ENCODE results near the gene DGKQ.
"Not testable (repeated sequence)": the region's sequence is repeated elsewhere in the genome, so short reads cannot be mapped to it uniquely, and the experiment has no call there.

Gene DGKQ

DNA sequence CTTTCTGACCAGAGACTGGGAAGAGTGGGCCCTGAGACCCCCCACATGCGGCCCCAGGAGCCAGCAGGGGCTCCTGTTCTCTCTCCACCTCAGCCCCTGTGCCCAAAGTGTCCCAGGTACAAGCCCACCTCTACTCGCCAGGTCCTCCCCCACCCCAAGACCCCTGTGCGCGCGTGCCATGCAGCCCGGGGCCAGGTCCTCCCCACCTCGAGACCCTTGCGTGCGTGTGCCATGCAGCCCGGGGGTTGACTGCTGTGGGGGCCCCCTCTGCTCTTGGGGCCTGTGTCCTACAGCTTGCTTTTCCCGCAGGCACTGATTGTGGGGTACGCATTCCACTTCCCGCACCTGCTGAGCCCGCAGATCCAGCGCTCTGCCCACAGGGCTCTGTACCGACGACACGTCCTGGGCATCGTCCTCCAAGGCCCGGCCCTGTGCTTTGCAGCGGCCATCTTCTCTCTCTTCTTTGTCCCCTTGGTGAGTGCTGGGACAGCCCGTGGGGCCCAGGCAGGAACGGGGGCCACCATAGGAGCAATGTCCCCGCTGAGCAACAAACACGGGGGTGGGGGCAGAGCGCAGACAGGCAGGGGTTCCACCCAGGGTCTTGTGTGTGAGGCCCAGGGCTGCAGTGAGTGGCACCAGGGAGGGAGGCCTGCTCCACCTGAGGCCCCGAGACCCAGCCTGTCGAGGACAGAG, 20.3 kb downstream of the DGKQ start:
- DNase-seq (ENCODE audit: insufficient read length, low spot score), result no peak
- TF ChIP-seq POLR2A (IDR thresholded peaks at IDR 0.05; ENCODE audit: low read depth, low read length), result no peak
- no peak for FAIRE-seq

DNA sequence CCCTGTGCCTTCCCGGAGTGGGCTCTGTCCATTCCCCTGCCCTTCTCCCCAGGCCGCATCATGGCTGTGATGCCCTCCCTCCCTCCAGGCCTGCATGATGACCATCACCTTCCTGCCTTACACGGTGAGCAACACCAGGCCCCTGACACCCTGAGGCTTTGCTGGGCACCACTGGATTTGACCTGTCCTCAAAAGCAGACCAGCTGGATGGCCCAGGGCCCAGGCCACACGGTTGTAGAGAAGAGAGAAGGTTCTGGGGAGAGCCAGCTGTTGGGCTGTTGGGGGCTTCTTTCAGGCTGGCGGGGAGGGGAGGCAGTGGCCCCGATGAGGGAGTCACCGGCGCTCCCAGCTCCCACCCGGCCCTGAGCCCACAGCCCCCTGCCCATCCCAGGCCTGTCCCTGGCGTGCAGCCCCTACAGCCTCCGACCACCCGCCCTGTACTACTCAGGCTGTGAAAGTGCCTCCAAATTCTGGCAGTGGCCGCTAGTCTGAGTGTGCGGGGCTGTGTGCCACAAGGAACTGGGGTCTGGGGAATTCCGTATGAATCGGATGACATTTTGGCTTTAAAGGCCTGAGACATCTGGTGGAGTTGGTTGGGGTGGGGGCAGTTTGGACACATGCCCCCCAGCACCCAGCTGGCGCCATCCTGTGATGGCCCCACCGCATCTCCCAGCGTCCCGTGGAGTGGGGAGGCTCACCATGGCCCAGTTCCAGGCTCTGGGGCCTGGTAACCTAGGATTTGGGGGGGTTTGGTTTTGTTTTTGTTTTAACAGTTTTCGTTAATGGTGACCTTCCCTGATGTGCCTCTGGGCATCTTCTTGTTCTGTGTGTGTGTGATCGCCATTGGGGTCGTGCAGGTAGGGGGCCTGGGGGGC, 21.5 kb downstream of the DGKQ start:
- no peak for TF ChIP-seq POLR2A (IDR thresholded peaks at IDR 0.05; ENCODE audit: low read depth, low read length)
- DNase-seq (ENCODE audit: insufficient read length, low spot score) (no peak), FAIRE-seq (no peak)

DNA sequence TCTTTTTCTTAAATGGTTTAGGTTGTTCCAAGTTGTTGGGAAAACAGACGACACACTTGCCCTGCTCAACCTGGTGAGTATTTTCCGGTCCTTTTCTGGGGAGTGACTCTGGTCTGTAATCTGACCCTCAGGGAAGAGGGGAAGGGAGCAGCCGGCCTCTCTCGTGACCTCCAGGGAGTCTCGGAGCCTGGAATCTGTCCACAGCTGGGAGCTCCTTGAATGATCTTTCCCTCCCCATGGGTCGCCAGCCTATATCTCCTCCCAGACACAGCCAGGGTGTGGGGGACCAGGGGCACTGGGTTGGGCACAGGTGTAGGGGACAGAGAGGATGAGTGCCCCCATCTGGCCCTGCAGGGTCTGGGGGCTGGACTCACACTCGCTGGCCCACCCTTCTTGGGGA, 22.2 kb downstream of the DGKQ start:
- FAIRE-seq, result no peak
- no peak for TF ChIP-seq POLR2A (IDR thresholded peaks at IDR 0.05; ENCODE audit: low read depth, low read length)
- no peak for DNase-seq (ENCODE audit: insufficient read length, low spot score)

DNA sequence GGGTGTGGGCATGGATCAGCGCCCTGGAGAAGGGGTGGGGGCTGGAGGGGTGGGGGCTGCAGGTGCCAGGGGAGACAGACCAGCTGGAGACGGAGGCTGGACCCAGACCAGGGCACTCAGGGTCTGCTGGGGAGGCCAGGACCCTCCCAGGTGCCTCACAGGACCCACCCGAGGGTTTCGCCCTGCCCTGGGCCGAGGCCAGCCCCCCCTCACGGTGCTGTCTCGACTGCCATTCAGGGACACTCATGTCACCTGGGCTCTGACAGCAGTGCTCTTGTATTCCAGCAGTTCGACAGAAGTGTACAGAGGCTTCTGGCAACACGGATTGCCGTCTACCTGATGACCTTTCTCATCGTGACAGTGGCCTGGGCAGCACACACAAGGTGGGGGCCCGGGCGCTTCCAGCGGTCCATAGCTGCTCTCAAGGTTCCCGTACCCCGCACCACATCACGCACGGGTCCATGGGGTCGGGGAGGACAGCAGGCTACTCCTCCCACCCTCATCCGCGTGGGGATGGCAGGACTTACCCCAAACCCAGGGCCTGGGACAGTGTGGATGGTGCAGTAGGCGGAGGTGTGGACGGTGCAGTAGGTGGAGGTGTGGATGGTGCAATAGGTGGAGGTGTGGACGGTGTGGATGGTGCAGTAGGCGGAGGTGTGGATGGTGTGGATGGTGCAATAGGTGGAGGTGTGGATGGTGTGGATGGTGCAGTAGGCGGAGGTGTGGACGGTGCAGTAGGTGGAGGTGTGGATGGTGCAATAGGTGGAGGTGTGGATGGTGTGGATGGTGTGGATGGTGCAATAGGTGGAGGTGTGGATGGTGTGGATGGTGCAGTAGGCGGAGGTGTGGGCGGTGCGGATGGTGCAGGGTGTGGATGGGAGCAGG, 23.0 kb downstream of the DGKQ start:
- DNase-seq (ENCODE audit: insufficient read length, low spot score) (no peak), FAIRE-seq (no peak)
- TF ChIP-seq POLR2A (IDR thresholded peaks at IDR 0.05; ENCODE audit: low read depth, low read length), result no peak

DNA sequence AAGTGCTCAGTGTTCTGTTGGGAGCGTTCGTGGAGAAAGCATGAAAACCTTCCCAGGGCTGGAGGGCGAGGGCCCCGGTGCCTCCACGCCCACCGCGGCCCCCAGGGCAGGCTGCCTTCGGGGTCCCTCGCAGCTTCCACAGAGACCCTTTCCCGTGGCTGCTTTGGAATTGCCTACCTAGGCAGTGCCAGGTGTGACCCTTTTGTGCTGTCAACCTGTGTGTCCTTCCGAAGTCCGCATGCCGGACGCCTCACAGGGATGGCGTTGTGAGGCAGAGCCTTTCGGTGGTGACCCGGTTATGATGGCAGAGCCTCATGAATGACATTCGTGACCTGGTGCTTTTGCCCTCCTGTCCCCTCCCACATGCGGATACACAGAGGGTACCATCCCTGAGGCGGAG, 23.7 kb downstream of the DGKQ start:
- no peak for FAIRE-seq
- no peak for DNase-seq (ENCODE audit: insufficient read length, low spot score)
- no peak for TF ChIP-seq POLR2A (IDR thresholded peaks at IDR 0.05; ENCODE audit: low read depth, low read length)

DNA sequence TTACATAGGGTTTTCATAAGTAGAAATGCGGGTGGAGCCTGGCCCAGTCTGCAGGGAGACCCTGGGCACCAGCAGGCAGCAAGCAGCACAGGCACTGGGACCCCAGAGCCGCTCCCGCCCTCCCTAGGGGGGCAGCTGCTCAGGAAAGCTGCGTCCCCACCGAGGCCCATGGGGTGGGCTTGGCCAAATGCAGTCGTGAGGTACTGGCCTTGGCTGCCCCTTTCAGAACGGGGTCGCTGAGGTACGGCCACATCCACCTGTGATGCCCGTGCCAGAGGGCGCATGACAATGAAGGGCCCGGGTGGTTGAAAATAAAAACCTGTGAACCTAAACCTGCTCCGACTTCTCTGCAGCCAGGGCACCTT, 24.5 kb downstream of the DGKQ start:
- no peak for FAIRE-seq
- no peak for DNase-seq (ENCODE audit: insufficient read length, low spot score)
- TF ChIP-seq POLR2A (IDR thresholded peaks at IDR 0.05; ENCODE audit: low read depth, low read length), result no peak

DNA sequence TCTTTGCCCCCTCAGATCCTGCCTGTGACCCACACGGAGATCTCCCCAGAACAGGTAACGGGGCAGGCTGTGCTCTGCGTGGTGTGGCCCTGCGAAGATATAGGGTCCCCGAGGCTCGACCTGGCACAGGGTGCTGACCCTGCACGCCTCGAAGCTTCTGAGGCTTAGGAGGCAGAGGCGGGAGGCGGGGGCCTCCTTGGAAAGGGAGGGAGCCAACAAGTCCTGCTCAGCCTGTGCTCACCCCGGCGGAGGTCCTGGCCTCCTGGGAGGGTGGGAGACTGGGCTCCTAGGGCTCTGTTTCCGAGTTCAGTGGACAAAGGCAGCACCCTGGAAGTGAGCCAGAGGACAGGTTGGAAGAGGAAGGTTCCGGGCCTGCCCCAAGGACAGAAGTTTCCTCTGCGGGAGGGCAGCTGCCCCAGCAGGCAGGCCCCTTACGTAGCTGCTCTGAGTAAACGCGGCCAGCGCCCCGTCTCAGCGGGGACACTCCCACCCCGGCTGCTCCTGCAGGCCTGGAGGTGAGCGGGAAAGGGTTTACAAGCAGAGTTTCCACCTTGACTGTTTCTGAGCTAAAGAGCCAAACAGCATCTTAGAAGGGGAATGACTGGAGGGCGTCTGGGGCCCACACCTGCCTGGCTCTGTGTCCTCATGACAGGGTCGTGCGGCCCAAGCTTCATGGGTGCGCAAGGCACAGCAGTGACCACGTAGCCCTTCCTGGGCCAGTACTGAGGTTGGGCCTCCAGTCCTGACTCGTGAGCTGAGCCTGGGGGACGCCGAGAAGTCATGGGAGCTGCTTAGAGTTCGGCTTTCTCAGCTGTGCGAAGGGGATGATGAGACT, 25.1 kb downstream of the DGKQ start:
- no peak for TF ChIP-seq POLR2A (IDR thresholded peaks at IDR 0.05; ENCODE audit: low read depth, low read length)
- no peak for DNase-seq (ENCODE audit: insufficient read length, low spot score)
- FAIRE-seq, result no peak

DNA sequence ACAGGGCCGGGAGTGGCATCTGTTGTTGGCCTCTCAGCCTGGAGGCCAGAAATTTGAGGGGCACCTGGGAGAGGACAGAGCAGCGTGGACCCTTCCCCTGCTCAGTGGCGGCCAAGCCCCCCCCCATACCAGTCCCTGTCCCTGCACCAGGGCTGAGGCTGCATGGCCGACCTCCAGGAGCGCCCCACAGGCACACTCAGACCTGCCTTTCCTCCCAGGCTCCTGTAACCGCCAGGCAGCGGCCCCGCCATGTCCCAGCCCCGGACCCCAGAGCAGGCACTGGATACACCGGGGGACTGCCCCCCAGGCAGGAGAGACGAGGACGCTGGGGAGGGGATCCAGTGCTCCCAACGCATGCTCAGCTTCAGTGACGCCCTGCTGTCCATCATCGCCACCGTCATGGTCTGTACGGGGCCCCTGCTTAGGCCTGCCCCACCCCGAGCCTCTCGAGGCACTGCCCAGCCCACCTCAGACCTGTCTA, 25.8 kb downstream of the DGKQ start:
- no peak for DNase-seq (ENCODE audit: insufficient read length, low spot score)
- no peak for TF ChIP-seq POLR2A (IDR thresholded peaks at IDR 0.05; ENCODE audit: low read depth, low read length)
- no peak for FAIRE-seq

DNA sequence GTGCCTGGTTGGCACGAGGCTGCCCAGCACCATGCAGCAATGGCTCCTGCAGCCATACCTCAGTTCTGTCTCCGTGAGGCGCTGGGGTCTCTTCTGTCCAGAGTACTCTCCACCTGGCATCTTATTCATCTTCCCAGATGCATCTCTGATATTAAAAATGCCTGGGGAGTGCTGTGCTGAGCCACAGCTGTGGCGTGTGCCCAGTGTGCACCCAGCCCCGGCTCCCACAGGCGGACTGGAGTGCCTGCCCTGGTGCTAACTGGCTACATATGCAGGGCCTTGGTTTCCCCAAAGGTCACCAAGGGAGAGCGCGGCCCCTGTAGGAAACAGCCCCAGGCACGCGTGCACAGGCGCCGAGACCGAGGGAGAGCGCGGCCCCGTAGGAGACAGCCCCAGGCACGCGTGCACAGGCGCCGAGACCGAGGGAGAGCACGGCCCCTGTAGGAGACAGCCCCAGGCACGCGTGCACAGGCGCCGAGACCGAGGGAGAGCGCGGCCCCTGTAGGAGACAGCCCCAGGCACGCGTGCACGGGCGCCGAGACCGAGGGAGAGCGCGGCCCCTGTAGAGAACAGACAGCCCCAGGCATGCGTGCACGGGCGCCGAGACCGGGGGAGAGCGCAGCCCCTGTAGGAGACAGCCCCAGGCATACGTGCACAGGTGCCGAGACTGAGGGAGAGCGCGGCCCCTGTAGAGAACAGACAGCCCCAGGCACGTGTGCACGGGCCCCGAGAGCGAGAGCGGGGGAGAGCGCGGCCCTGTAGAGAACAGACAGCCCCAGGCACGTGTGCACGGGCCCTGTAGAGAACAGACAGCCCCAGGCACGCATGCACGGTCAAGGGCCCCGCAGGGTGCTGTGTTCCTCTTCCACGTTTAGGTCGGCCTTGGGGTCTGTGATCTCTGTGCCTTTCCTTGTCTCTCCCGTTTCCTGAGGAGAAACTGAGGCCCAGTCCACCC, 26.6 kb downstream of the DGKQ start:
- FAIRE-seq, result no peak
- no peak for TF ChIP-seq POLR2A (IDR thresholded peaks at IDR 0.05; ENCODE audit: low read depth, low read length)
- no peak for DNase-seq (ENCODE audit: insufficient read length, low spot score)

DNA sequence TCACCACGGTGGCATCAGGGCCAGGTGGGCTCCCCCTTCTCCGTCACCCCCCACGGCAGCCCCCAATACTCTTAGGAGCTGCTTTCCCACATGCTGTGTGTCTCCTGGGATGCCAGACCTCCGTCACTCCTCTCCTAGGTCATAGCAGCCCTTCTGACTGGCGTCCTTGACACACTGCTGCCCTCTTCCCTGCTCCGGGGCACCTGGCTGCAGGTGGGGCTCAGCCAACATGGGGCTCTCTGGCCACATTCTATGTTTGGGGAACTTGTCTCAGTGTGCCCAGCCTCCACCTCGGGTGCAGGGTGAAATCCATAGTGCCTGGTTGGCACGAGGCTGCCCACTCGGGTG, 27.3 kb downstream of the DGKQ start:
- DNase-seq (ENCODE audit: insufficient read length, low spot score) (no peak), FAIRE-seq (no peak)
- no peak for TF ChIP-seq POLR2A (IDR thresholded peaks at IDR 0.05; ENCODE audit: low read depth, low read length)

DNA sequence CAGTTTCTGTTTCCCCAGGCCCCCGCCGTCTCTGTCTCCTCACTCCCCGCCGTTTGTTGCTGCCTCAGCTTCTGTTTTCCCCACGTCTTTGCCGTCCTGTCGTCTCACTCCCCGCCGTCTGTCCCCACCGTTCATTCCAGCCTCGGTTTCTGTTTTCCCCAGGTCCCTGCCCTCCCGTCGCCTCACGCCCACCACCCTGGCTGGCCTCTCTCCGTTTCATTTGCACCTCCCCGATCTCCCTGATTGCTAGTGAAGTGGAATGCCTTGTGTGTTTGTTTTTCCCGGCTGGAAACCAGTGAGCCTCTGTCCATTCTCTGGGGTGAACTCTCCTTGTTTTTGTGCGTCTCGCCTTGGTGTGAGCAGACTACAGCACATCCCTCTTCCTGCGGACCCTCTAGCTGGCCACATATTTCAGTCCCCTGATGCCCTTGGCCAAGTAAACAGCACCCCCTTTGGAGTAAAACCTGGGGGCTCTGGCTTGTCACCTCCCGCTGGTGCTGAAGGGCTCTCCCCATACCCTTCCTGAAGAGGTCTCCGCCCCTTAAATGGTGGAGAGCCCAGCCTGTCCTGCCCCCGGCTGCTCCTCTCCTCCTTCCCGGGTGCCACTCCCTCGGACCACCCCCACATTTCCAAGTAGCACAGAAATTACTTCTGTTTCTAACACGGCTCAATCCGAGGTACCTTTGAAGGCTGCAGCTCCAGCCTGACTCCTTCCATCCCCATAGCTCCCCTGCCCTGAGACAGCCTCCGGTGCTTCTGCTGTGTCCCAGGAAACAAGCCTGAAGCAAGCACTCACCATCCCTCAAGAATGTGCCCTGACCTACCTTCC, 27.9 kb downstream of the DGKQ start:
- no peak for TF ChIP-seq POLR2A (IDR thresholded peaks at IDR 0.05; ENCODE audit: low read depth, low read length)
- FAIRE-seq (no peak), DNase-seq (ENCODE audit: insufficient read length, low spot score) (no peak)

DNA sequence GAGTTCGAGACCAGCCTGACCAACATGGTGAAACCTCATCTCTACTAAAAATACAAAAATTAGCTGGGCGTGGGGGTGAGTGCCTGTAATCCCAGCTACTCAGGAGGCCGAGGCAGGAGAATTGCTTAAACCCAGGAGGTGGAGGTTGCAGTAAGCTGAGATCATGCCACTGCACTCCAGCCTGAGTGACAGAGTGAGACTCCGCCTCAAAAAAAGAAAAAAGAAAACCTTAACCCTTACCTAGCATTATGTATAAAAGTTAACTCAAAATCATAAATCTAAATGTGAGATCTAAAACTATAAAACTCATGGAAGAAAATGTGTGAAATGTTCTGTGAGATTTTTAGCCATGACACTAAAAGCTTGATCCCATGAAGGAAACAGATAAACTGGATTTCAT, 33.9 kb downstream of the DGKQ start:
- not testable (repeated sequence) for FAIRE-seq; DNase-seq (ENCODE audit: insufficient read length, low spot score)
